Hematopoietic multipotent progenitor cell (in vitro differentiated cells): Measurements from ENCODE around the gene MAD2L1. TPM values are rescaled to one million over a fixed set of nuclear protein-coding genes. Genes with fewer than 3 reads are reported as not detected.
A peak's percentile ranks its signal among the peaks of the same experiment; 100 is the strongest.

ENCODE experiments used
- DNase-seq, 3 donors: peaks; one replicate each; pipeline ENCODE4 v3.0.0-alpha.2; 2011 to 2015; ENCODE audit warnings: low read depth in 2 of 3, low spot score in 2 of 3
- total RNA-seq: library from RNA; depleted of rRNA; stranded (reverse); fragments of >200 nt; gene quantifications from one replicate; pipeline ENCODE4 v1.2.3, GENCODE V29; 2012

MAD2L1 gene
- total RNA-seq, 1 donor: 8.6 TPM

DNA sequence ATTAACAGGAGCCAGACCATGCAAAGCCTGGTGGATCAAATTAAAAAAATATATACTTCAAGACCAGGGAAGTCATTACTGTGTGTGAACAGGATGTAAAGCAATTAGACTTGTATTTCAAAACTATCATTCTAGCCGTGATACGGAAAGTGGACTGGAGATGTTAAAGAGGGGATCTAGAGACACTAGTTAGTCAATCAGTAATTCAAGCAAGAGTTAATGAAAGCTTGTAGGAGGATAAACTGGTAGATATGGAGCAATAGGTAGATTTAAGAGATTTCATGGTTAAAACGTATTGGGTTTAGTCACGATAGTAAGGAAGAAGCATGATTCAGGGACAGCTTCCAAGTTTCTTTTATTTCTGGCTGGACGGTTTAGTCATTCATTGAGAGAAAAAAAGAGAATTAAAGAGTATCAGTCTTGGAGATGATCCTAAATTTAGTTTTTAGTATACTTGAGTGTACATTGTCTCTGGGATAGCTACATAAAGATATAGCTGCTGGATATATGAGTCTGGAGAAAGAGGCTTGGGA lies 3.9 kb downstream of the MAD2L1 start:
- DNase-seq: no peak

DNA sequence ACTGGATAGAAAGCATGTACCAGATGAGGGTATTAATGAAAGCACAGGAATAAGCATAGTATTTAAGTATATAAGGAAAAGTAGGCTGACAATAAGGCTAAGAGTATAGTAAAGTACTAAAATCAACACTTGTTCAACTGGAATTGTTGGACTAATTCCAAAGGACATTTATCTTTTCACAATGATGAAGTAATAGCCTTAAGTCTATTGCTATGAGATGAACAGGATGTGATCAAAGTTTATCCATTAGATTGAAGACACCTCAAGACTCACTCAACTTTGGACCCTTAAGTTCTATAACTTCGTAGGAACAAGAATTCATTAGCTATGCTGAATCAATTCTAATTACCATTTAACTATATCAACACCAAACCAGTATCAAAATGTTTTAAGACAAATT lies 7.6 kb downstream of the MAD2L1 start:
- no peak for DNase-seq

DNA sequence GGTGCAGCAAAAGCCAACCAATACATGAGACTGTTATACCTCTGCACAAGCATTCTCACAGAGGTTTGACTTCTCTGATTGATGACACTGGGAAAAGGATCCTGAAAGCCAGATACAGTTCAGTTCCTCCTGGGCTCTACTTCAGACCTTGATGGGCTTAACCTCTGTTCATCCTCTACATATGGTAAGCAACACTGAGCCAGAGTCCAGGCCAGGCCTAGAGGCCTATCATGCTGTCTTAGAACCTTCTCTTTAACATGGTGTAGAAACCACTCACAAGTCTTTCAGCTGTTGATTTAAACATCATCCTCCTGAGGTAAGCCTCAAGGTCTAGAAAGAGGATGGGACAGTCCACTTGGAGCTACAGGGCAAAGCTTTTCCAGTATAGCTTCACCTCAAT lies 9.2 kb downstream of the MAD2L1 start:
- no peak for DNase-seq

DNA sequence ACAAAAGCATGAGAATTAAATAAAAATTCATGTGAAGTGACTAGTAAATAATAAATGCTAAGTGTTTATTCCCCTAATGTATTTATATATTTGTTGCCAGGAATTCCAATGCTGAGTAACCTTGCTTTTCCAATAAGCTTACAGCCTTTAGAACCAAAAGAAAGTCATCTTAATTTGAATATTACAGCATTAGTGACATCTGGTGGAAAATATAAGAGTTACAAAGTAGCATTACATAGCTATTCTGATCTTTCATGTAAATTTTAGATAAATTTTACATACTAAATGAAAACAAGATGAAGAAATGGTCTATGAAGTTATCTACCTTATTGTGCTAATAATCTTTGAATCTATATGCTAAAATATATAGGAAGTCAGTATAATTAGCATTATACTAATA lies 10.4 kb downstream of the MAD2L1 start:
- peak in 1 of 3 donors; percentile 37 for DNase-seq

DNA sequence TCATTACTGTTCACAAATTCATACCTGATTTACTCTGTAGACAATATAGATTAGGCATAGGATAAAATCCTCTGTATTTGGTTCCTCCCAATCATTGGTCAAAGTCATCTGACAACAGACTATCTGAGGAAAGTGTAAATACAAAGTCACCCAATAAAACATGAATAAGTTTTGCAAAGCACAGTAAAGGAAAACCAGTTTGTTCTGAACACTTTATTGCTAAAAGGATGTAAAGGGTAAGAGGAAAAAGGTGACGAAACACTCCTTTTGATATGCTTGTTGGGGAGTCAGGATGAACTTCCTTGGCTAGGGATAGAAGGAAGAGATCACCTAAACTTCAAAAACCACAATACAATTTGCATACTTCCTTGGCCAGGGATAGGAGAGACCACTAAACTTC lies 10.9 kb downstream of the MAD2L1 start:
- no peak for DNase-seq

DNA sequence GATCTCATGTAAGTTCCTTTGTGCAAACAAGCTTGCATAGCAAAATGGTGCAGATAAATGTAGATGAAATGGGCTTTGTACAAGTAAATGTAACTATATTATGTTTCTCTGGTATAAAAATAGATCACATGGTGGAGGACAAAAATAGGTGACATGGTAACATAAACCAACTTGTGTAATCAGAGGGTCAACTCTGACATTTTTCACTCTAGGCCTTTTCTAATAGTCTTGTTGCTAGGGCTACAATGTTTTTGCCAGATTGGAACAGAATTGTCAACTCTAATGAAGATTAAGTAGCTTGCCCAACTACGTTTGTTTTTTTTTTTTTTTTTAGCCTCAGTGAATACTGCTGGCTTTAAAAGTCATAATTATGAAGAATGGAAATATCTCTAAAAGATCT lies 11.5 kb downstream of the MAD2L1 start:
- DNase-seq: no peak

DNA sequence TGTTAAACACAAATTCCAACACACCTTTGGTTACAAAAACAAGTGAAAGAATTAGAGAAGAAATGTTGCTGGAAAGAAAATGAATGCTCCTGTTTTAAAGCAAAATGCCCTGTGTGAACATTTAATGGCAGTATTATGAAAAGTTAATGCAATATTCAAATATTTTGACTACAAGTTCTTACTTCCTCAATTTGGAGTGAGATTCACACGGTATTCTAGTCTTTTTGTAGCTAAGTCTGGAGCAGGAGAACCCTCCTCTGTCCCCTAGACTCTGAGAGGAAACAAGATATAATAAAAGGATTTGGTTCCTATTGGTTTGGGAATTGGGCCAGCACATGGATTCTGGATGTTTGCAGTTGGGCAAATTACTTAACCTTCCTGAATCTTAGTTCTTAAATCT lies 12.7 kb downstream of the MAD2L1 start:
- DNase-seq: no peak

DNA sequence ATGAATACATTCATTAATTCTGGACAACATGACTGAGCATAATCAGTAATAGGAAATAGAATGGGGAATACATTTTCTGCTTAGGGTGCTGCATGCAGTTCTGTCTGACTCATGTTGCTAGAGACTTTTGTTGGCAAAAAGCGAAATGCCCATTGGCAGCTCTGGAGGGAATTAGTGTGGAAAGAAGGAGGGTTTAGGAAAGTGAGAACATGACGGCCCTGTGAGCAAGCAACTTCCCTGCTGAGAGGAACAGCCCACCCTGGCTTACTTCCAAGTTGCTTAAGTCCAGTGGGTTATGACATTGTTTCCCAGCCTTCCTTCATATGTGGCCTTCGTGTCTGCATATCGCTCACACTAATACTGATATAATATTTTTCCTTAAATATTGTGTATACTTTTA lies 13.8 kb downstream of the MAD2L1 start:
- no peak for DNase-seq

DNA sequence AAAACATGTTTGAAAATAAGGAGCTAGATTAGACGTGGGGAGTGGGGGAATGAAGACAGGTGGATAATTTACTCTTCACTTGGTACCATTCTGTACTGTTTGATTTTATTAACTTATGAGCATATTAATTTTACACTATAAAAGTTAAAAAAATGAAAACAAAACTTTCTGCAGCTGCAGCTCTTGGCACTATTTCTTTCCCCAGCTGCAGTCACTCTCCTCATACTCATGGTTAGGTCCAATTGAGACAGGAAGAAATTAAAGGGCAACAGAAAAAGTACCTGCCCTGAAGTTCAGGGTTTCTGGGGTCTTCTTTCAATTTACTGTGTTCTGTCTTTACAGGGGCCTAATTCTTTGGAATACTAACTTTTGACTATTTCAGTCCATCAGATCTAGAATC lies 15.4 kb downstream of the MAD2L1 start:
- DNase-seq: no peak

DNA sequence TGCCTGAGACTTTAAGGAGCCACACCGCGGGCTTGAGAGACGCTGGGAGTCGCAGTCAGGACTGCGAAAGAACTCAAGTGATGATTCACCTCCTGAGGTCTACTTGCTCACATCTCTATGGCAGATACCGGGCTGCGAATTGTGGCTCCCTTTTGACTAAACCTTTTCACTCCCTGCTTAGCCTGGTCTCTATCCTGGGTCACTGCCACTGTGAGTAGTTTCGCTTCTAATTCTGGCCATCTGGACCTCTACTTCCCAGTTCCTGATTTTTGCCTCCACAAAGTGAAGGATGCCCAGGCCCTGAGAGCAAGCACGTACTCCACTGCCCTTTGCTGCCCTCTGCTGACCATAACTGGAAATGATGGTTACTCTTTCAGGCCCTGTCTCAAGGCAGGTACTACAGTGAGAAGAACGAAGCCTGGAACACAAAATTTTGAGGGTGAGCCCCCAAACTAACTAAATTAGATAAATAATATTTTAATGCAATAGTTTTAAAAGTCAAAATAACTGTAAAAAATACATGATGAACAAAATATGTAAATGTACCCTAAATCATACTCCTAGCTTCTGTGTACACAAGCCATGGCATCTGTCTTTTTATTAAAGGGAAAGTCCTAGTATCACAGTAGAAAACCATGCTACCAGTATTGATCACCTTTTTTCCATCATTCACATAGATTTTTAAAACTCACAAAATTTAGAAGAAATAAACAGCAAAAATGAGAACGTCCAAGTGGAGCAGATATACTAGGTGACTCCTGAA lies 16.7 kb downstream of the MAD2L1 start:
- peak; percentile 48 to 85 (median 63) for DNase-seq

DNA sequence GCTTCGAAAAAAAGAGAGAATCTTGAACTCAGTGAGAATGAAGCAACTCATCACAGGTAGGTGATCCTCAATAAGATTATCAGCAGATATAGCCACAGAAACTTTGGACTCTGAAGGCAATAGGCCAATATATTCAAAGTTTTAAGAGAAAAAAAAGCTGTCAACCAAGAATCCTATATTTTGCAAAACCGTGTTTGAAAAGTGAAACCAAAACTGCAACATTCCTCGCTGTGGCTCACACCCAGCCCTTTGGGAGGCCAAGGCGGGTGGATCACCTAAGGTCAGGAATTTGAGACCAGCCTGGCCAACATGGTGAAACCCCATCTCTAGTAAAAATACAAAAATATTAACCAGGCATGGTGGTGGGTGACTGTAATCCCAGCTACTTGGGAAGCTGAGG lies 22.8 kb downstream of the MAD2L1 start:
- DNase-seq: no peak

DNA sequence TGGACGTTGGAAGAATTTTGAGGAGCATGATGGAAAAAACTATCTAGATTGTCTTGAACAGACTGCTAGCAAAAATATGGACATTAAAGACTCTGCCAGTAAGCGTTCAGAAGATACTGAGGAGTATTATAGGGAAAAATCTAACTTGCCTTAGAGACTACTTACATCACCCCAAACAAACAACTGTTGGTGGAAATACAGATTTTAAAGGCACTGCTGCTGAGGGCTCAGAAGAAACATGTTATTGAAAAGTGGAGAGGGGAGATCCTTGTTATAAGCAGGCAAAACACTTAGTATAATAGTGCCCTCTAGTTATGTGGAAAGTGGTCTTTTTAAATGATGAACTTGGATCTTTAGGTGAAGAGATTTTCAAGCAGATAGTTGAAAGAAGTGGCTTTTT lies 29.2 kb downstream of the MAD2L1 start:
- DNase-seq: no peak

DNA sequence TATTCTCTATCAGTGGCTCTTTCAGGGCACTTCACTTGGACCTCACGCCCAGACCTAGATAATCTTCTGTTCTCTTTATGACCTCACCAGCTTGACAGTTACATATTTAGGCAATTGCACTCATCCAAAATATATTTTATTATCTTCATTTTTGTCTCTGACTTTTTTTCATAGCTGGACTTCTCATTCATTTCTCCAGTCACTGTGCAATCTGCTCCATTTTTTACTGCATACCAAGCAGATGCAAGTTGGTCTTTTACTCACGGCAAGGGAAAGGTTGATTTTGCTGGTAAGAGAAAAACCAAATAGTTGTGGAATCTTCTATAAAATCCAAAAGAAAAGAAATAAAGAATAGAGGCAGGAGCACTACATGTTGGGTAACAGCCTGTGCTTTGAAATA lies 31.7 kb downstream of the MAD2L1 start:
- no peak for DNase-seq

DNA sequence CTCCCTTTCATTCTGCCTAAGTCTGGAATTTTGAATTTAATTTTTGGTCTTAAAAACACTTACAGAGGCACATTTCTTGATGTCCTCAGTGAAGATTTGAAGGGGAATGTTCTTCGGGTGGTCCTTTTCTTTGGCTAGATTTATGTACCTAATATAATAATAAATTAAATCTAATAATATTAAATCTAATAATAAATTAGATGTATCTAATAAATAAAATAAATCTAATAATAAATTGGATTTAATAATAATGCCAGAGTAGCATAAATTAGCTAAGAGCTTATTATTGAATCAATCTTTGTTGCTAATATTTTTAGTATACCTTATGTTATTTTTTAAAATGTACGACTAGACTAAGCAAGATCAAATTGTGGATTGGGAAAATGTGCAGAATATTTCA lies 39.8 kb downstream of the MAD2L1 start:
- DNase-seq: no peak

DNA sequence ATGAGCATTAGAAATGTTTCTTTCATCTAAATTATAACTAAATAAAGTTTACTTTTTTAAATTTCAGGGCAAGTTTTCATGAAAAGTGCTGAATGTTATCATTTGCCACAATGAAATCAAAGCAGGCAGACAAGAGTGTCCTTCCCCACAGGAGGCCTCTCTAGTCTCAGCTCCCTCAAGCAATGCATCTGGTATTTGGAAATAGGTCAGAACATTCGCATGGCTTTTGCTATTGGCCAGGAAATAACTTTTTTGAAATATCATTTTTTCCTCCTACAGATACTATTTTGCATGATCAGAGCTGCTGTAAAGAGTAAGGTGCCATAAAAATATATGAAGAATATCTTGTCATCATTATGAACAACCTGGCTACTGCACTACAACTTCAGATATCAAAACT lies 41.1 kb downstream of the MAD2L1 start:
- no peak for DNase-seq

DNA sequence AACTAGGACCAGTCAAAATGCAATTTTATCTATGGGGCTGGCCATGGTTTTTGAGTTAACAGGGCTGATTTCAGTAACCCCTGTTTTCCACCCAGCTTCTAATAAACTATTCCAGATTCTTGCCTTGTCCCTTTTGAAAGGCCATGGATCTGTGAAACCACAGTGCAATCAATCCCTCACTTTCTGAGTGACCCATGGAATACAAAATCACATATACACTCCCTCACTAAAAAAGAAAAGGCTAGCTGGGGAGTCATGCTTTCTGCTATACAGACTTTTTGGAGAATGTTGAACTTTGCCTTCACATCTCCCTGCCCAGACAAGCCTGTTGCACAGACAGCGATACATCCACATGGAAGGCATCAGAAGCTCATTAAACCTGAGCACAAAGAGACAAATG lies 47.9 kb downstream of the MAD2L1 start:
- DNase-seq: no peak

DNA sequence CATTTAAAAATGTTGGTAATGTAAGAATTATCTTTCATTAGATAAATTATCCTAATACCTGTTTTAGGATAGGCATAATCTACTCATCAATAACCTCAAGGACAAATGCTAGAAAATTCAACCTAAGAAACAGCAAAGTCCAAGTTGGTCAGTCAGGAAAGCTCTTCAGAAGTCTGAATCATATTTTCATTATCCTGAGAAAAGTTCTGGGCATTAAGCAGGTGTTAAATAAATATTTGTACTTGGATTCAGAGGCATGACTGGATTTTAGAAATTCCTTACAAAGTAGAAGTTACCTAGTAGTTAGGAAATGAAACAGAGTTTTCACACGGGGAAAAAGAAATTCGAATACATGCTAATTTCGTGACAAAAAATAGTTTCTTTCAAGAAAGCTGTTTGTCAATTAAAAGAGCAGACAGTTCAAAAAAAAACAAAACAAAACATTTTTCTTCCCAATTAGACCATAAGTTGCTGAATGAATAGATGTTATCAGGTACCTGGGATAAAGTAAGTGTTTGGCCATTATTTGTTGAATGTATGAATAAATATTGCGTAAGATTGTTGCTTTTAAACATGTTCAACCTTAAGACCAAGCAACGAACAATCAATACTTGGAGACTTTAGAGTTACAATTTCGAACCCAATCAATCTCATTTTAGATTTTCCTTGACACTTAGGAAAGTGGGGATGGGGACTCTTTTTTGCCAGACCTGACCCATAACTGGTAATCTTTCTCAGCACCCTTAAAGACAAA lies 48.5 kb downstream of the MAD2L1 start:
- DNase-seq: no peak

DNA sequence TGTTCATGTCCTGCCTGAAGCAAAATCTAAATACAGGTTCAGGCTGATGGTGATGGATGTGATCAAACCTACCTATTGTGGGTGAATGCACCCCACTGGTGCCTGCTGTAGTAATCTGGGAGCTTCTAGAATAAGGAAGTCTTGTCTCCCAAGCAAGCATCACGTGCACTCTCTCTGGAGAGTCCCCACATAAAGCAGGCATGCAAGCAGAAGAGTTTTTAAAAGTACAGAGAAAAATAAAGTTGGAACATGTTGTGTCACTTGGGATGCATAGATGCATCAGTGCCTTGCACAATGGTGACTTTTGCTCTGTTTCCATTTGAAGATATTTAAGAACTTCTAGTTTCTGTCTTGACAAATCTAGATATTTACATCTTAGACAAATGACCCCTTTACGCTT lies 54.9 kb downstream of the MAD2L1 start:
- DNase-seq: no peak

DNA sequence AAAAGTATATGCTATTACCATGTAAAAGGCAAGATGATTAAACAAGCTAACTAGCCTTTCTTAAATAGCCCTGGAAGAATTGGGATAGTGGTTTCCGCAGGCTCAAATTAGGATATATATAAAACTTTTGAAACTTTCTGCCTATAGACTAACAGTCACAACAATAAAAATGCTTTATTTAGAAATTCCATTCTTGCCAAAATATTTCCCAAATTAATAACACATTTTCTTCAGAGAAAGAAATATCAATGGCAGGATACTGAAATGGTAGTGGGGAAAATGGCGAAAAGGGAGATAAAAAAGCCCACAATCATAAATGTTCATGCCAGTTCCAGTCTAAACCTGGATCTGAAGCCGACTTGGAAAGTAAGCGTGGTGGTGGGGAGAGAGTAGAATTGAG lies 56.0 kb downstream of the MAD2L1 start:
- DNase-seq: no peak

DNA sequence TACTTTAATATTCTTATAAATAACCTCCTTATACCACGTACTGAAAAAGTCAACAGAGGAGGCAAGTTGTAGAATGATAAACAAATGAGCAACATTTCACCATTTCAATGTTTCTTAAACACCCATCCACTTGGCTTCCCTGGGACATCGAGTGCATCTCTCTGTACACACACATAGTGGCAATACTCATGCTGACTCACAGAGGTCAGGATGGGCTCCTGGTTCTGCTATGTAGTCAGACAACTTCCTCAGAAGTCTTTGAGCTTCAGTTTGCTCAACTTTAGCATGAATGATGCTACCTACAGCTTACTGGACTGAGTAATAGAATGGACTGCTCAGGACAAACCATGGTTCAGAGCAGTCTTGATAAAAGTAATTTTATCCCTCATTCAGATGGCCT lies 56.9 kb downstream of the MAD2L1 start:
- DNase-seq: no peak

DNA sequence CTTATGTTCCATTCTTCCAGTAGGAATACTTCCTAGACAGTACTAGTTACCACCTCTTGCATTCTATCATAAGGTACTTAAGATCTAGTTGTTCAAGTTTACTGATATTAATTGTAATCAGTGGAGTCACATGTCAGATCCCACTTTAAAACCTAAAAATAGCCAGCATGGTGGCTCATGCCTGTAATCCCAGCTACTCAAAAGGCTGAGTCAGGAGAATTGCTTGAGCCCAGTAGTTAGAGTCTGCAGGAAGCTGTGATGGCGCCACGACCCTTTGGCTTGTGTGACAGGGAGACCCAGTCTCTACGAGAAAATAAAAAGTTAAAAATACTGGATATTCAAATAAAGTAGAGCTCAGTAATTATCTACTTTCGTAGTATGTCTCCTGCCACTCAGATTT lies 57.7 kb downstream of the MAD2L1 start:
- no peak for DNase-seq

DNA sequence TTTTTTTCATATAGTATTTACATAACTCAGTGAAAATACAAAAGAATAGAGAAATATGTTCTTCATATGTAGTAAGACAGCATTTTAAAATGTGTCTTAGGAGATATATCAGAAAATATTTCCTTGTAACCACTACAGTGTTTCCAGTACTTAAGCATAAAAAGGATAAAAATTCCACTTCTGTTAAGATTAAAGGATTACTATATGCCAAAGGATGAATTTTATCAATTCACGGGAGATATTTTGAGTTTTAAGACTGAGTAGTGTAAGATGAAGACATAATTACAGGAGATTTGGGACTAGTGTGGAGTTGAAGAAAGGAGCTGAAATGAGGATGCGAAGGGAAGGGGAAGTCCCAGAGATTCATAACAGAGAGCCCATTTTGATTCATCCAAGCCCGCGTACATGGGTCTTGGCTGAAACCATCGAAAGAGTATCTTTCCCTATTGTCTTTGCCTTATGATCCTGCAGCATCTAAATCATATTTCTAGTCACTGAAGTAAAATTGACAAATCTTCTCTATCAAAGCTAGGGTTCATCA lies 58.7 kb downstream of the MAD2L1 start:
- DNase-seq: no peak
